Right lobe of liver (tissue), 6 donors: ENCODE measurements around the gene ITPKB. TPM values are rescaled to one million over a fixed set of nuclear protein-coding genes. Genes with fewer than 3 reads are reported as not detected.

Source experiments
- ATAC-seq, 4 donors: fragments of 200-7000 bp; cut with Tn5 transposase; one replicate each; pipeline ENCODE4 v1.9.1; 2020; ENCODE audit warnings: mild to moderate bottlenecking in 4 of 4, moderate library complexity in 4 of 4
- DNase-seq, 3 donors: peaks; one replicate each; pipeline ENCODE4 v3.0.0-alpha.2; 2020
- H3K27ac ChIP-seq, 3 donors: fragments of 200-600 bp; one replicate each; pipeline ENCODE4 v1.8.0; 2022
- H3K27me3 ChIP-seq, 2 donors: fragments of 200-600 bp; one replicate each; pipeline ENCODE4 v1.8.0; 2022
- H3K36me3 ChIP-seq, 4 donors: fragments of 200-600 bp; sonication (generic) in 1 of 4; one replicate each; pipeline versions ENCODE4 v1.5.1 to v1.8.0; 2017 to 2022; ENCODE audit warnings: control low read depth in 1 of 4
- H3K4me1 ChIP-seq, 4 donors: fragments of 200-600 bp; sonication (generic) in 1 of 4; one replicate each; pipeline versions ENCODE4 v1.5.1 to v1.8.0; 2017 to 2022; ENCODE audit warnings: control low read depth in 1 of 4
- H3K4me3 ChIP-seq, 3 donors: fragments of 200-600 bp; one replicate each; pipeline ENCODE4 v1.8.0; 2022
- H3K9me3 ChIP-seq, 4 donors: fragments of 200-600 bp; sonication (generic) in 1 of 4; one replicate each; pipeline versions ENCODE4 v1.5.1 to v1.8.0; 2017 to 2022; ENCODE audit warnings: control low read depth in 1 of 4
- POLR2A ChIP-seq: fragments of 450-650 bp; IDR thresholded peaks from one replicate; pipeline ENCODE4 v1.6.1; 2017; ENCODE audit warnings: antibody characterized with exemption, mild to moderate bottlenecking
- WGBS: methylation state at CpG from one replicate; pipeline ENCODE4 v1.1.6; 2018; ENCODE audit warnings: low coverage, low lambda C conversion rate; ENCODE audit not compliant: insufficient coverage; ENCODE audit errors: missing lambda C conversion rate; 5-methylcytosine and 5-hydroxymethylcytosine counted together
- intact Hi-C, 2 donors: fragments of 100-400 bp; cut with DNase I; formaldehyde crosslinking; loops; one replicate each; pipeline versions ENCODE4 v1.11.2 to v1.14.1; 2022
- total RNA-seq, 6 experiments: library from RNA; depleted of rRNA in 2 of 6; stranded (reverse); fragments of >200 nt in 2 of 6; fragmentation: NEBNext Ultra II Directional in 3 of 6; extraction: Animal tissue kit (Norgen Biotek cat#: 25700) in 3 of 6; gene quantifications; one replicate each; pipeline versions ENCODE4 v1.1.0 to v1.2.4, GENCODE V29; 2016 to 2023
- TF ChIP-seq, protein P1 (sequence below), 4 donors: fragments of 200-600 bp in 3 of 4; fragments of 450-650 bp in 1 of 4; IDR thresholded peaks; one replicate each; pipeline versions ENCODE4 v1.5.1 to v1.8.0; 2016 to 2022; ENCODE audit warnings: antibody characterized with exemption in 4 of 4, mild to moderate bottlenecking in 2 of 4
- donor health status: DM: no; HTN: yes; CAD: no.
- donor health status: DM: no; HTN: no; CAD: no.
- donor health status: DM: no; HTN: no; CAD: no.
- donor health status: DM: no; HTN: yes; CAD: no.
- donor health status: DM: no; HTN: yes; CAD: no.

ITPKB gene
- total RNA-seq, 6 experiments from 2014 or later = 2.1 to 4.1 (median 3.4) TPM

DNA sequence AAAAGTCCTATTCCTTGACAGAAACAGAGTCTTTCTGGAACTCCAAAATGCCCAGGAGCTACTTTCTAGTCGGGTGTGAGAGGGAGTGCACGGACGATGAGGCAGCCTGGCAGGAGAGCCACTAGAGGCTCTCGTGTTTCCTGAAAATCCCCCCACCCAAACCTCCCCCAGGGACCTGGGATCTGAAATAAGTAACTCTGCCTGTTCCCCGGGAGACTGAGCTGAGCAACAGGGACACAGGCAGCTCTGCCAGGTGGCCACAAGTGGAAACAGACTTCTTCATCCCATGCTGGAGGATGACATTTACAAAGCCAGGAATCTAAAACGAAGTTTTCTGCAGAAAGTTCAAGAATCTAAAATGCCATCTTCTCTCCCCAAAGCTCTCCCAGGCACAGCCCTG lies 77.1 kb downstream of the ITPKB start:
- no peaks in the 10 kb centered on the region for H3K36me3 ChIP-seq
- intact Hi-C loops = no loop called here
- TF ChIP-seq, protein P1, sequence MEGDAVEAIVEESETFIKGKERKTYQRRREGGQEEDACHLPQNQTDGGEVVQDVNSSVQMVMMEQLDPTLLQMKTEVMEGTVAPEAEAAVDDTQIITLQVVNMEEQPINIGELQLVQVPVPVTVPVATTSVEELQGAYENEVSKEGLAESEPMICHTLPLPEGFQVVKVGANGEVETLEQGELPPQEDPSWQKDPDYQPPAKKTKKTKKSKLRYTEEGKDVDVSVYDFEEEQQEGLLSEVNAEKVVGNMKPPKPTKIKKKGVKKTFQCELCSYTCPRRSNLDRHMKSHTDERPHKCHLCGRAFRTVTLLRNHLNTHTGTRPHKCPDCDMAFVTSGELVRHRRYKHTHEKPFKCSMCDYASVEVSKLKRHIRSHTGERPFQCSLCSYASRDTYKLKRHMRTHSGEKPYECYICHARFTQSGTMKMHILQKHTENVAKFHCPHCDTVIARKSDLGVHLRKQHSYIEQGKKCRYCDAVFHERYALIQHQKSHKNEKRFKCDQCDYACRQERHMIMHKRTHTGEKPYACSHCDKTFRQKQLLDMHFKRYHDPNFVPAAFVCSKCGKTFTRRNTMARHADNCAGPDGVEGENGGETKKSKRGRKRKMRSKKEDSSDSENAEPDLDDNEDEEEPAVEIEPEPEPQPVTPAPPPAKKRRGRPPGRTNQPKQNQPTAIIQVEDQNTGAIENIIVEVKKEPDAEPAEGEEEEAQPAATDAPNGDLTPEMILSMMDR (IDR thresholded peaks at IDR 0.05) = no peak
- no peak for TF ChIP-seq POLR2A

DNA sequence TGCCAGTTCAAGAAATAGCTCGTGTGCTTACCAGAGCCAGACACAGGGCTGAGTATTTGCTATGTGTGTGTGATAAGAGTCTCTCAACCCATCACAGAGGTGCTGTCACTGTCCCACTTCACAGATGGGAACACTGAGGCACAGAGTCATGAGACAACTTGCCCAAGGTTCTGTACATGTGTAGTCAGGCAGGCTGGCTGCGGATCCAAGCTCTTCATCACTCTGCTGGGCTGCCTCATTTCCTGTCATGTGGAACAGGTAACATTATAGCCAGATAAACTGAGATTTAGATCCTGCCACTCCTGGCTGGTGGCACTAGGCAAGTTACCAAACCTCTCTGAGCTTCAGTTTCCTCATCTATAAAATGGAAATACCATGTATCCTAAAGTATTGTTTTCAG lies 77.8 kb downstream of the ITPKB start:
- DNase-seq (no peak), ATAC-seq (no peak)
- intact Hi-C loops = no loop called here
- Histone ChIP-seq H3K9me3 (no peaks in the 10 kb centered on the region), H3K27ac (peak overlapping the region; percentile 32 to 84 (median 42)), H3K27me3 (no peaks in the 10 kb centered on the region), H3K36me3 (no peaks in the 10 kb centered on the region), H3K4me3 (no peak overlapping the region), H3K4me1 (peaks cover 0 to 22% (median 2%) of the 10 kb centered on the region in 4 donors)
- 72% methylated on average over 2 of the region's 2 CpGs for WGBS
- no peak for TF ChIP-seq POLR2A
- TF ChIP-seq, protein P1 (IDR thresholded peaks at IDR 0.05) = no peak

More for the DNA sequence above, 77.1 kb downstream of the ITPKB start:
- Histone ChIP-seq H3K9me3 (no peaks in the 10 kb centered on the region), H3K27me3 (no peaks in the 10 kb centered on the region), H3K27ac (peak overlapping the region; percentile 32 to 84 (median 69)), H3K4me1 (peaks cover 0 to 22% (median 2%) of the 10 kb centered on the region in 4 donors), H3K4me3 (no peak overlapping the region)
- DNase-seq (peak in 1 of 3 donors; percentile 24), ATAC-seq (no peak)
- 23% methylated on average over 3 of the region's 6 CpGs for WGBS

DNA sequence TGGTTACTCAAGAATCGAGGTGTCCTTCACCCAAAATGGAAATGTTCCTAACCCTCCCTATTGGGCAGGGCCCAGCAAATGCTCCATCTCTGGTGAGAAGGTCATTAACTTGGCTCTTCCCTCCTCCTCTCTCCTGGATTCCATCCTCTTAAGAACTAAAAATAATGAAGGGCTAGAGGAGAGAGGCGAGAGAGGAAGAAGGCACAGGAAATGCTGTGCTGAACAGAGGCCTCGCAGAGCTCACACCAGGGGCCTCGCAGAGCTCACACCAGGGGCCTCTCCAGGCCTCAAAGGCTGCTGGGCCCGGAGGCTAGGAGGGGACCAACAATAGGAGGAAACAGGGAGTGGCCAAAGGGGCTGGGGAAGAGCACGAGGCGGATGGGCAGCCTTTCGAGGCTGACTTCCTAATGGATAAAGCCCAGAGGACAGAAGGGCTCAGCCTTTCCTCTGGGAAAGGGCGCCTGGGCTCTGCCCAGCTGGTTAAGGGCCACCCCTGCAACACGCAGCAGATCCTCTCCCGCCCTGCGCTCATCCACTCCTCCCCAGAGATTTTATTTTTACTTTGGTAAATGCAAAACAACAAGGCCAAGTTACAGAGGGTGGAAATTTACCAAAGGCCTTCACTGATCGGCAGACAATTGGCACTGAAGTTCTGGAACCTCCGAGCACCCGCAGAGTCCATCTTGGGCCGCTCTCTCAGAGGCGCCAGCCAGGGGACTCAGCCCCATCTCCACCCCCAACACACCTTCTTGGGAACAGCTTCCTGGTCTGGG lies 78.5 kb downstream of the ITPKB start:
- Histone ChIP-seq H3K27me3 (no peaks in the 10 kb centered on the region), H3K27ac (peak overlapping the region; percentile 32 to 84 (median 42)), H3K9me3 (no peaks in the 10 kb centered on the region), H3K4me3 (no peak overlapping the region), H3K4me1 (peaks cover 0 to 22% (median 2%) of the 10 kb centered on the region in 4 donors), H3K36me3 (no peaks in the 10 kb centered on the region)
- TF ChIP-seq, protein P1 (IDR thresholded peaks at IDR 0.05) = no peak
- TF ChIP-seq POLR2A = no peak
- 66% methylated on average over 10 of the region's 17 CpGs for WGBS
- intact Hi-C loops = no loop called here
- peak in 2 of 3 donors; percentile 62 to 63 for DNase-seq
- peak; percentile 50 to 69 (median 56) for ATAC-seq

DNA sequence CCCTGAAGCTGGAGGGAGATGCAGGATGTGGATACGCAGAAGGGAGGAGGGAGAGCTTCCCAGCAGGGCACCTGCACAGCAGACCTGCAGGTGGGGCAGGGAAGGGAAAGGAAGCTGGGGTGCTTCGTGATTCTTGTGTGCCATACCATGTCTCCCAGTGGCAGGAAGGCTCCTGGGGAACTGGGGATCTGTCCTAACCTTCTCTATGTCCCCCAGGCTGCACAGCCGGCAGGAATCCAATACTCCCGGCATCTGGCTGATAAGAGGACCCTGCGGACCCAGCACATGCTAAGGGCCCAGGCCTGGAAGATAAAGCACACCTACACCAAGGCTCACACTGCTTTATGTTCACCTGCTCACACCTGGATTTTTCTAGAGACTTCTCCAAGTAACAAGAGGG lies 79.4 kb downstream of the ITPKB start:
- no peaks in the 10 kb centered on the region for H3K27me3 ChIP-seq
- H3K4me1 ChIP-seq = peaks cover 0 to 27% (median 2%) of the 10 kb centered on the region in 4 donors
- H3K4me3 ChIP-seq = no peak overlapping the region
- DNase-seq (no peak), ATAC-seq (no peak)
- no peaks in the 10 kb centered on the region for H3K9me3 ChIP-seq
- intact Hi-C loops = no loop called here
- 63% methylated on average over 2 of the region's 5 CpGs for WGBS
- peak overlapping the region in 2 of 3 donors; percentile 42 to 84 for H3K27ac ChIP-seq
- TF ChIP-seq, protein P1 (IDR thresholded peaks at IDR 0.05) = no peak
- no peak for TF ChIP-seq POLR2A
- no peaks in the 10 kb centered on the region for H3K36me3 ChIP-seq
